ENCODE results near the gene CFAP54.

The CFAP54 gene

DNA sequence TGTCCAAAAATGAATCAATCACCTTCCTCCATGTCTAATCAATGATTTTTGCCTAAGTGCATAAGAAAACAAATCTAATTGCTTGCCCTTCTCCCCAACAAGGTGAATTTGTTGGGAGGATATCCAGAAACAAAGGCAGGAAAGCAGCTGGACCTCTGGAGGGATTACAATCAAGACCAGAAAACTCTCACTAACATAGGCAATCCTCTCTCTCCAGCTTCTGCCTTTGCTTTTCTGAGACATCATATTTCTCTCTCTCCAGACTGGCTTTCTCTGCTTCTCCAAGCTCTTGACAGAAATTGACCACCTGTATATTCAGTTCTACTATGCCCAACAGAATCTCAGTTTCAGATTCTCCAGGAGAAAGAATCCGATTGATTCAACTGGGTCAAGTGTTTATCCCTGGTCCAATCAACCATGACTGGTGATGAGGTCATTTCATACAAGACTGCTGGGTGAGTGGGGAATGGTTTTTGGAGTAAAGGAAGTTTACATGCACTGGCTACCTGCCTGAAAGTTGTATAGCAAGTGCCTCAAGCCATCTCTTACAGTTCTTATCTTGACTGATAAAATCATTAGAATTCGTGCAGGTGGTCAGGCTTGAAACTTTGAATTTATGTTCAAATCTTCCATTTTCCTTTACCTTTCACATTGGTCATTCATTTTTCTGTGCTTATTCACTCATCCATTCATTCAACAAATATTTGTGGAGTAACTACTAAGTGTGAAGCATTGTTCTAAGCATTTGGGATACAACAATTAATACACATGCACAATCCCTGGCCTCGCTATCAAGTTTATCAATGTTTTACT is 22.2 kb upstream of the CFAP54 start:
- Histone ChIP-seq H3K36me3 (ENCODE audit: control insufficient read depth, insufficient read depth, low read length) (no peaks in the 10 kb centered on the region), H3K4me3 (replicated peaks; ENCODE audit: low read depth, low read length) (no peak overlapping the region), H3K27me3 (replicated peaks; ENCODE audit: control insufficient read depth, insufficient read depth, low read length) (no peaks in the 10 kb centered on the region)
- no peak for DNase-seq (ENCODE audit: extremely low read depth, insufficient read length)
- TF ChIP-seq, protein P1, sequence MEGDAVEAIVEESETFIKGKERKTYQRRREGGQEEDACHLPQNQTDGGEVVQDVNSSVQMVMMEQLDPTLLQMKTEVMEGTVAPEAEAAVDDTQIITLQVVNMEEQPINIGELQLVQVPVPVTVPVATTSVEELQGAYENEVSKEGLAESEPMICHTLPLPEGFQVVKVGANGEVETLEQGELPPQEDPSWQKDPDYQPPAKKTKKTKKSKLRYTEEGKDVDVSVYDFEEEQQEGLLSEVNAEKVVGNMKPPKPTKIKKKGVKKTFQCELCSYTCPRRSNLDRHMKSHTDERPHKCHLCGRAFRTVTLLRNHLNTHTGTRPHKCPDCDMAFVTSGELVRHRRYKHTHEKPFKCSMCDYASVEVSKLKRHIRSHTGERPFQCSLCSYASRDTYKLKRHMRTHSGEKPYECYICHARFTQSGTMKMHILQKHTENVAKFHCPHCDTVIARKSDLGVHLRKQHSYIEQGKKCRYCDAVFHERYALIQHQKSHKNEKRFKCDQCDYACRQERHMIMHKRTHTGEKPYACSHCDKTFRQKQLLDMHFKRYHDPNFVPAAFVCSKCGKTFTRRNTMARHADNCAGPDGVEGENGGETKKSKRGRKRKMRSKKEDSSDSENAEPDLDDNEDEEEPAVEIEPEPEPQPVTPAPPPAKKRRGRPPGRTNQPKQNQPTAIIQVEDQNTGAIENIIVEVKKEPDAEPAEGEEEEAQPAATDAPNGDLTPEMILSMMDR (IDR thresholded peaks at IDR 0.05; ENCODE audit: insufficient read depth, low read length, poor library complexity, severe bottlenecking) = no peak

DNA sequence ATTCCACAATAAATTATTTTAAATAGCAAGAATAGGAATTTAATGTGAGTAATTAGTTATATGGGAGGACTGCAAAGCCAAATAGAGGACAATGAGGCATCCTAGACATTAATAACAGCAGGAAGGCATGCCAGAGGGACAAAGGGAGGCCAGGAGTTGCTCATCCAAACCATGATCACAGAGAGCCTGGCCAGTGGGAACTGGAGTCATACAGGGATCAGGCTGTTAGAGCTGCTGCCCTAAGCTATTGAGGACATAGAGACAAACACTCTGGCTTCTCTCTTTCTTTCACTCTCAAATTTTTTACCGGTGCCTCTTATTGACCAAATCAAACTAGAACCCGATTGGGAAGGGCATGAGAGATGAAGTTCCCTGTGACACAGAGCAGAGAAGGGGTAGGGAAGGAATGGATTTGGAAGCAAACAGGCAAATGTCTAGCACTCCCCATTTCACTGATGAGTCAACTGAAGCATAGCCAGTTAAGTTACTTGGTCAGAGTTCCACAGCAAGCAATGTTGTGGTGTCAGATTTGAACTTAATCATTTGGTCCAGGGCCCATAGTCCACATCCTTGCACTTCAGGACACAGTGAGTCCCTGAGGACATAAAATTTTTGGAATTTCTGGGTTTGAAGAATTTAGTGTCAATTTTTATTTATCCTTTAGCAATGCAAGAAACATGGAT is 17.9 kb upstream of the CFAP54 start:
- Histone ChIP-seq H3K36me3 (ENCODE audit: control insufficient read depth, insufficient read depth, low read length) (no peaks in the 10 kb centered on the region), H3K4me3 (replicated peaks; ENCODE audit: low read depth, low read length) (no peak overlapping the region), H3K27me3 (replicated peaks; ENCODE audit: control insufficient read depth, insufficient read depth, low read length) (no peaks in the 10 kb centered on the region)
- TF ChIP-seq, protein P1 (IDR thresholded peaks at IDR 0.05; ENCODE audit: insufficient read depth, low read length, poor library complexity, severe bottlenecking) = no peak
- DNase-seq (ENCODE audit: extremely low read depth, insufficient read length) = no peak

DNA sequence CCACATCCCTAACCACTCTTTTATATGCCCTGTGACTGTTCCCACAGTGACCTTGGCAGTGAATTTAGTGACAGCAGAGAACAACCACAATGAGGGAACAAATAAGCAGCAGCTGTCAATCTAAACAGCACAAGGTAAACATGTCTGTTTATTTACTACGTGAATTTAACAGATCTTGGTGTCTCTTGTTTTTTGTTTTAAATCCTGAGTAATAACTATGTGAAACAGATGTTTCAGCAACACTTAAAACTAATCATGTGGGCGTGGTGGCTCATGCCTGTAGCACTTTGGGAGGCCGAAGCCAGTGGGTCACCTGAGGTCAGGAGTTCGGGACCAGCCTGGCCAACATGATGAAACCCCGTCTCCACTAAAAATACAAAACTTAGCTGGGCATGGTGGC is 17.0 kb upstream of the CFAP54 start:
- TF ChIP-seq, protein P1 (IDR thresholded peaks at IDR 0.05; ENCODE audit: insufficient read depth, low read length, poor library complexity, severe bottlenecking) = no peak

DNA sequence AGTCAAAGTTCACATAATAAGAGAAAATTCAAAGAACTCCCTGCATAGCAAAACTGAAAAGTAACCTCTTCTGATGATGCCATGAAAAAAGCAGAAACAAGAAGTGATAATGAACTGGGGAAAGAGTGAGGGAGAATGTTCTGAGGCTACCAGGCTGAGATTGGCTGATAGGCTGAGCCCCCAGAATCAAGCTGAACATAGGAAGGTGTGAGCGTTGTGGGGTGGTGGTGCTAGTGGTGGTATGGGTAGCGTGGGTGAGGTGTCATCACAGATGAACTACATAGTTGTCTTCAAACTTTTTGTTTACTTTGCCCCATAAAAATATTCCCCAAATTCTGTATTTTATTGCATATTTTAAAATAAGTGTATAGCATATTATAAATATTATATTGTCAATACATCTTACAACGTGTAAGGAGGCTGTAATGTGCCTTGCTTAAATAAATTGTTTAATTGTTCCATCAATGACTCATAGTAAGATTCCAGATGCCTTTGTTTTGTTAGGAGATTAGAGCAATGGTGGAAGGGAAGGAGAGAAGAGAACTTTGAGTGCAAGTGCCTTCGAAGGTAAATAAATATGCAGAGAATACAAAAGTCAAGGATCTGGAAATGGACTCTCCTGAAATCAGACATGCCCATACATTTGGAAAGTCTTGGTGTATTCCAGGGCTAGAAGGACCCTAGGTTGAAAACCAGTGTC is 15.8 kb upstream of the CFAP54 start:
- Histone ChIP-seq H3K4me3 (replicated peaks; ENCODE audit: low read depth, low read length) (no peak overlapping the region), H3K27me3 (replicated peaks; ENCODE audit: control insufficient read depth, insufficient read depth, low read length) (no peaks in the 10 kb centered on the region), H3K36me3 (ENCODE audit: control insufficient read depth, insufficient read depth, low read length) (no peaks in the 10 kb centered on the region)
- no peak for DNase-seq (ENCODE audit: extremely low read depth, insufficient read length)
- TF ChIP-seq, protein P1 (IDR thresholded peaks at IDR 0.05; ENCODE audit: insufficient read depth, low read length, poor library complexity, severe bottlenecking) = no peak

More for the DNA sequence above, 17.0 kb upstream of the CFAP54 start:
- H3K27me3 ChIP-seq (replicated peaks; ENCODE audit: control insufficient read depth, insufficient read depth, low read length) = no peaks in the 10 kb centered on the region
- H3K36me3 ChIP-seq (ENCODE audit: control insufficient read depth, insufficient read depth, low read length) = no peaks in the 10 kb centered on the region
- H3K4me3 ChIP-seq (replicated peaks; ENCODE audit: low read depth, low read length) = no peak overlapping the region
- DNase-seq (ENCODE audit: extremely low read depth, insufficient read length) = no peak

DNA sequence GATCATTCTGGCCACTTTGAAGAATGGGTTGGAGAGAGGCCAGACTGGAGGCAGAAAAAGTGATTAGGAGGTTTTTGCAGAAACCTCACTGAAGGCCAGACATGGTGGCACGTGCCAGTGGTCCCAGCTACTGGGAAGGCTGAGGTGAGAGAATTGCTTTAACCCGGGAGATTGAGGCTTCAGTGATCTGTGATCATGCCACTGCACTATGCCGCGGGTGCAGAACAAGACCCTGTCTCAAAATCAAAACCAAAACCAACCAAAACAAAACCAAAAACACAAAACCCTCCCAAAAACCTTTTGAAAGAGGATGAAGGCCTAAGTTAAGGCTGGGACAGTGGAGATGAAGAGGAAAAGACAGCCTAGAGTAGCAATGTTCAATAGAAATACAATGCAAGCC is 15.2 kb upstream of the CFAP54 start:
- TF ChIP-seq, protein P1 (IDR thresholded peaks at IDR 0.05; ENCODE audit: insufficient read depth, low read length, poor library complexity, severe bottlenecking) = no peak
- Histone ChIP-seq H3K36me3 (ENCODE audit: control insufficient read depth, insufficient read depth, low read length) (no peaks in the 10 kb centered on the region), H3K4me3 (replicated peaks; ENCODE audit: low read depth, low read length) (no peak overlapping the region), H3K27me3 (replicated peaks; ENCODE audit: control insufficient read depth, insufficient read depth, low read length) (no peaks in the 10 kb centered on the region)
- no peak for DNase-seq (ENCODE audit: extremely low read depth, insufficient read length)

Measured in GM06990 (cell line).